Heart left ventricle (tissue), 16 donors: ENCODE measurements around the gene OR51B5. TPM values are rescaled to one million over a fixed set of nuclear protein-coding genes. Genes with fewer than 3 reads are reported as not detected.
"Not testable (repeated sequence)": the region's sequence is repeated elsewhere in the genome, so short reads cannot be mapped to it uniquely, and the experiment has no call there.

ENCODE experiments used
- ATAC-seq, 4 donors: fragments of 200-7000 bp; cut with Tn5 transposase; one replicate each; pipeline ENCODE4 v1.9.1; 2020 to 2022; ENCODE audit warnings: moderate library complexity in 4 of 4, mild to moderate bottlenecking in 3 of 4, moderate number of reproducible peaks in 1 of 4
- DNase-seq, 5 donors: peaks; one replicate each; pipeline ENCODE4 v3.0.0-alpha.2; 2020
- H3K27ac ChIP-seq, 12 donors: fragments of 200-600 bp; sonication (generic) in 4 of 12; one replicate each; pipeline versions ENCODE4 v1.5.0 to v1.8.0; 2016 to 2022; ENCODE audit warnings: mild to moderate bottlenecking in 2 of 12
- H3K27me3 ChIP-seq, 9 donors: fragments of 200-600 bp; sonication (generic) in 2 of 9; one replicate each; pipeline versions ENCODE4 v1.5.1 to v1.8.0; 2016 to 2022; ENCODE audit warnings: mild to moderate bottlenecking in 3 of 9
- H3K36me3 ChIP-seq, 9 donors: fragments of 200-600 bp; sonication (generic) in 2 of 9; one replicate each; pipeline versions ENCODE4 v1.5.0 to v1.8.0; 2018 to 2022; ENCODE audit warnings: mild to moderate bottlenecking in 2 of 9
- H3K4me1 ChIP-seq, 12 donors: fragments of 200-600 bp; sonication (generic) in 4 of 12; one replicate each; pipeline versions ENCODE4 v1.5.0 to v1.8.0; 2016 to 2022; ENCODE audit warnings: mild to moderate bottlenecking in 3 of 12
- H3K4me3 ChIP-seq, 12 donors: fragments of 200-600 bp; sonication (generic) in 4 of 12; one replicate each; pipeline versions ENCODE4 v1.5.0 to v1.8.0; 2017 to 2022; ENCODE audit warnings: mild to moderate bottlenecking in 9 of 12, moderate library complexity in 4 of 12
- H3K9me3 ChIP-seq, 12 donors: fragments of 200-600 bp; sonication (generic) in 4 of 12; one replicate each; pipeline versions ENCODE4 v1.5.0 to v1.8.0; 2016 to 2022; ENCODE audit warnings: mild to moderate bottlenecking in 1 of 12
- POLR2A ChIP-seq, 2 donors: fragments of 450-650 bp; IDR thresholded peaks; one replicate each; pipeline ENCODE4 v1.6.1; 2017; ENCODE audit warnings: antibody characterized with exemption in 2 of 2, mild to moderate bottlenecking in 2 of 2, moderate library complexity in 2 of 2
- WGBS, 4 donors: extraction: QIAGEN DNeasy Blood & Tissue Kit in 2 of 4; methylation state at CpG; one replicate each; pipeline versions ENCODE4 v1.1.5 to v1.1.7; 2013 to 2018; 5-methylcytosine and 5-hydroxymethylcytosine counted together
- intact Hi-C, 10 donors: fragments of 100-400 bp; cut with DNase I; formaldehyde crosslinking; loops; one replicate each; pipeline versions ENCODE4 v1.11.1 to v1.14.2; 2022
- polyA plus RNA-seq, 2 donors: library from polyadenylated mRNA; stranded (reverse); fragments of 200-250 nt; gene quantifications; one replicate each; pipeline ENCODE4 v1.2.3, GENCODE V29; 2013
- total RNA-seq, 9 donors: library from RNA; depleted of rRNA in 2 of 9; stranded (reverse); fragments of >200 nt in 2 of 9; fragmentation: NEBNext Ultra II Directional in 3 of 9; extraction: Animal tissue kit (Norgen Biotek cat#: 25700) in 3 of 9; gene quantifications; one replicate each; pipeline versions ENCODE4 v1.1.0 to v1.2.4, GENCODE V29; 2016 to 2023
- TF ChIP-seq, protein P1 (sequence below), 12 donors: fragments of 200-600 bp; sonication (generic) in 4 of 12; IDR thresholded peaks; one replicate each; pipeline versions ENCODE4 v1.5.0 to v1.8.0; 2018 to 2022; ENCODE audit warnings: antibody characterized with exemption in 12 of 12, mild to moderate bottlenecking in 5 of 12
- donor health status: ischemic (EF 13 %, LVEDD 7.1; RV severe dilation, severe dysfunction).
- donor health status: healthy with polysubstance abuse.
- donor health status: DM: no; HTN: yes; CAD: no.
- donor health status: DM: no; HTN: no; CAD: no.
- donor health status: ischemic (EF 25% LVEDD 6.9; RV normal size, moderate dysfunction).
- donor health status: ischemic (EF 25% LVEDD 5.7; RV mildly dilated, moderate dysfunction).
- donor health status: healthy.
- donor health status: DM: yes; HTN: yes; CAD: no.
- donor health status: ischemic (EF 35%, LVEDD 5.7; RV mildly dilated, moderate dysfunction).
- donor health status: nonischemic (EF 11% LVEDD 7.7; RV severe dilation, severe dysfunction).
- donor health status: DM: yes; HTN: yes; CAD: no.
- donor health status: PGD.
- donor health status: ischemic (EF 29% LVEDD 5.4; RV normal size, mild dysfunction).
- donor health status: nonischemic (EF 23%, LVEDD 6.1; RV moderate dilation, normal function).

The OR51B5 gene
- total and polyA plus RNA-seq, 11 donors: 0.11 to 0.80 TPM; not detected in 9

DNA sequence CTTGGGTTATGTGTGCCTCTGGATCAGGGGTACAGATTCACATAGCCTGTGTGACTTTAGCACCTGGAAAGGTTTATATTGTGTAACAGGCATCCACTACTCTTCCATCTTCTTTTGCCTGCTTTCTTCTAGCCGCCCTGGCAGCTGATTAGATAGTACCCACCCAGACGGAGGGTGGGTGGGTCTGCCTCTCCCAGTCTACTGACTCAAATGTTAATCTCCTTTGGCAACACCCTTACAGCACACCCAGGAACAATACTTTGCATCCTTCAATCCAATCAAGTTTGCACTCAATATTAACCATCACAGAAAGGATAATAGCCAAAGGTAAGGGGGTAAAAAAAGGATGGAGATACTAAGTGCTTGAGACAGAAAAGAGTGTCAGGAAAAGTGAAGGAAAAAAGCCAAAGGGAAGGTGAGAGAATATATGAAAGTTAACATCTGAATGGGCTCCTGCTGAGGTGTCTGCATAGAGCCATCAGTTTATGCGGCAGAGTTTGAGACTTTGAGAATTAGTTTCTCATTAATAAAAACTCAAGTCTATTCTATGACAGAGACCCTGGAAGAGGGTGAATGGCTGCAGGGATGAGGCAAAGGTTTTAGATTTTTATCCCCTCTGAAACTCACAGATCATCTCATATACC, 5.3 kb upstream of the OR51B5 start:
- ATAC-seq: no peak
- Histone ChIP-seq H3K27ac (no peak overlapping the region), H3K4me3 (no peak overlapping the region), H3K36me3 (no peaks in the 10 kb centered on the region), H3K9me3 (no peaks in the 10 kb centered on the region), H3K4me1 (no peaks in the 10 kb centered on the region), H3K27me3 (no peaks in the 10 kb centered on the region)
- intact Hi-C loops: no loop called here
- DNase-seq: no peak
- 7 to 21% (median 14%) methylated on average over 3 of the region's 3 CpGs for WGBS, 4 donors
- TF ChIP-seq, protein P1, sequence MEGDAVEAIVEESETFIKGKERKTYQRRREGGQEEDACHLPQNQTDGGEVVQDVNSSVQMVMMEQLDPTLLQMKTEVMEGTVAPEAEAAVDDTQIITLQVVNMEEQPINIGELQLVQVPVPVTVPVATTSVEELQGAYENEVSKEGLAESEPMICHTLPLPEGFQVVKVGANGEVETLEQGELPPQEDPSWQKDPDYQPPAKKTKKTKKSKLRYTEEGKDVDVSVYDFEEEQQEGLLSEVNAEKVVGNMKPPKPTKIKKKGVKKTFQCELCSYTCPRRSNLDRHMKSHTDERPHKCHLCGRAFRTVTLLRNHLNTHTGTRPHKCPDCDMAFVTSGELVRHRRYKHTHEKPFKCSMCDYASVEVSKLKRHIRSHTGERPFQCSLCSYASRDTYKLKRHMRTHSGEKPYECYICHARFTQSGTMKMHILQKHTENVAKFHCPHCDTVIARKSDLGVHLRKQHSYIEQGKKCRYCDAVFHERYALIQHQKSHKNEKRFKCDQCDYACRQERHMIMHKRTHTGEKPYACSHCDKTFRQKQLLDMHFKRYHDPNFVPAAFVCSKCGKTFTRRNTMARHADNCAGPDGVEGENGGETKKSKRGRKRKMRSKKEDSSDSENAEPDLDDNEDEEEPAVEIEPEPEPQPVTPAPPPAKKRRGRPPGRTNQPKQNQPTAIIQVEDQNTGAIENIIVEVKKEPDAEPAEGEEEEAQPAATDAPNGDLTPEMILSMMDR (IDR thresholded peaks at IDR 0.05): no peak
- no peak for TF ChIP-seq POLR2A (IDR thresholded peaks at IDR 0.05)

DNA sequence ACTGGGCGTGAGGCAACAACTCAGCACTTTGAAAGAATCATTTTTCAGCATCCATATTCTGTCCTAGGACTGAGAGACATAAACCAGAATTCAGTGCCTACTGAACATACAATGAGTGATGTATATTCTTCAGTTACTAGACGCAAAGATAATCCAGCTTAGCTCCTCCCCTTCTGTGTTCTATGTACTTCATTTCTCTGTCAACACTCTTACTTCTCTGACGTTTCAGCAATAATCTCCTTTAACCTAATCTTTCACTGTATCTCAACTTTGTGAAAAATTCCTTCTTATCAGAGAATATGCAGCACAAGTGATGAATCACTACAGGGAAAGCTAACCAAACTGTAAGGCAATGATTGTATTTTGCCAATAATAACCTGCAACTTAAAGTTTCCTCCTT, 2.5 kb upstream of the OR51B5 start:
- no peak for TF ChIP-seq POLR2A (IDR thresholded peaks at IDR 0.05)
- TF ChIP-seq, protein P1 (IDR thresholded peaks at IDR 0.05): no peak
- 53 to 58% (median 56%) methylated on average over 3 of the region's 3 CpGs for WGBS, 4 donors
- no peak for ATAC-seq

DNA sequence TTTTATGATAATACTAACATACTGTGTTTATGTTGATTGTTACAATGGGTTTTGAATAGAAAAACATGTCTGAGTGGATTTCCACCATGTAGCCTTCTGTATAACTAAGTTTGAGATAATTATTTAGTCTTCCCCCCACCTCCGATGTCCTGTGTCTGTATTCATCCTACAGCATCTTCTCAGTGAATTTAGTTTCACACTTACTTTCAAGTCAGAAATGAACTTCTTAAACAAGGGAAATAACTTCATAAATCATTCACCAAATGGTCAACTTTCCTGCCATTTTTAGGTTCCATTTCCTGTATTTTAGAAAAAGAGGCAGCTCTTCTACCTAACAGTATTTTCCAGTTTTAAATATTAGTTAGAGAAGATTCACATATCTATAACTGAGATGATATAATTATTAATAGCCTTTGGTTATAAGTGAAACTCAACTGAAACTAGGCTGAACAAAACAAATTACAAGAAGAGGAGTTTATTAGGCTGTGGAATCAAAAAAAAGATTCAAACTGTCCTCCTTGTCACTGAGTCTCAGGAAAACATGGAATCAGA, 3.5 kb downstream of the OR51B5 start:
- 85 to 100% (median 88%) methylated on average over 1 of the region's 1 CpG for WGBS, 4 donors

More for the DNA sequence above, 2.5 kb upstream of the OR51B5 start:
- Histone ChIP-seq H3K27ac (no peak overlapping the region), H3K4me1 (no peaks in the 10 kb centered on the region), H3K9me3 (no peaks in the 10 kb centered on the region), H3K27me3 (no peaks in the 10 kb centered on the region), H3K36me3 (no peaks in the 10 kb centered on the region), H3K4me3 (no peak overlapping the region)
- intact Hi-C loops: no loop called here
- DNase-seq: no peak

DNA sequence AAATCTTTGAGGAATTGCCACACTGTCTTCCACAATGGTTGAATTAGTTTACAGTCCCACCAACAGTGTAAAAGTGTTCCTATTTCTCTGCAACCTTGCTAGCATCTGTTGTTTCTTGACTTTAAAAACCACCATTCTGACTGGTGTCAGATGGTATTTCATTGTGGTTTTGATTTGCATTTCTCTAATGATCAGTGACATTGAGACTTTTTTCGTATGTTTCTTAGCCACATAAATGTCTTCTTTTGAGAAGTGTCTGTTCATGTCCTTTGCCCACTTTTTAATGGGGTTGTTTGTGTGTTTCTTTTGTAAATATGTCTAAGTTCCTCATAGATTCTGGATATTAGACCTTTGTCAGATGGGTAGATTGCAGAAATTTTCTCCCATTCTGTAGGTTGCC, 6.1 kb downstream of the OR51B5 start:
- H3K9me3 ChIP-seq, H3K27ac ChIP-seq, DNase-seq, intact Hi-C loops, ATAC-seq, H3K36me3 ChIP-seq, H3K27me3 ChIP-seq, H3K4me1 ChIP-seq, H3K4me3 ChIP-seq: not testable (repeated sequence)
- WGBS, 4 donors: 70 to 80% (median 74%) methylated on average over 1 of the region's 1 CpG

More for the DNA sequence above, 3.5 kb downstream of the OR51B5 start:
- no peaks in the 10 kb centered on the region for H3K9me3 ChIP-seq
- intact Hi-C loops: no loop called here
- TF ChIP-seq, protein P1 (IDR thresholded peaks at IDR 0.05): no peak
- no peak for TF ChIP-seq POLR2A (IDR thresholded peaks at IDR 0.05)
- no peaks in the 10 kb centered on the region for H3K27me3 ChIP-seq
- no peak for DNase-seq
- H3K27ac ChIP-seq: no peak overlapping the region
- no peak overlapping the region for H3K4me3 ChIP-seq
- no peak for ATAC-seq
- H3K36me3 ChIP-seq: no peaks in the 10 kb centered on the region
- no peaks in the 10 kb centered on the region for H3K4me1 ChIP-seq

DNA sequence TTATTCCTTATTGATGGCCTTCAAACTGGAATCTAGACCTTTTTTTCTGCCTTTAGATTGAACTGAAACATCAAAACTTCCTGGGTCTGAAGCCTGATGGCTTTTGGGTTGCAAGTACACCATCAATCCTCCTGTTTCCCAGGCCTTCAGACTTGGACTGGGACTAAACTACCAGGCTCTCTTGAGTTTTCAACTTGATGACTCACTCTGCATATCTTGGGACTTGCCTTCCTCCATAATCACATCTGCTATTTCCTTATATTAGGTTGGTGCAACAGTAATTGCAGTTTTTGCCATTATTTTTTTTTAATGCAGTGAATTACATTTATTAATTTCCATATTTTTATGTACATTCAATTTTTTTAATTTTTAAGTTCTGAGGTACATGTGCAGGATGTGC, 7.0 kb downstream of the OR51B5 start:
- DNase-seq: no peak
- no peaks in the 10 kb centered on the region for H3K27me3 ChIP-seq
- H3K9me3 ChIP-seq: no peaks in the 10 kb centered on the region
- no peak overlapping the region for H3K4me3 ChIP-seq
- no peak overlapping the region for H3K27ac ChIP-seq
- ATAC-seq: no peak
- no peaks in the 10 kb centered on the region for H3K4me1 ChIP-seq
- no peaks in the 10 kb centered on the region for H3K36me3 ChIP-seq
- intact Hi-C loops: no loop called here
- TF ChIP-seq POLR2A (IDR thresholded peaks at IDR 0.05): no peak
- TF ChIP-seq, protein P1 (IDR thresholded peaks at IDR 0.05): no peak
